Measurements from ENCODE around the gene MAG.
"Not testable (repeated sequence)": the region's sequence is repeated elsewhere in the genome, so short reads cannot be mapped to it uniquely, and the experiment has no call there.

MAG gene

GRCh38 chr19:35353635-35354034, 61.7 kb downstream of the MAG start:
- peaks cover 22% of the 10 kb centered on the region for H3K4me1 Mint-ChIP-seq (ENCODE audit: low read depth)
- H3K27me3 Mint-ChIP-seq (ENCODE audit: low read depth): peaks cover 6% of the 10 kb centered on the region
- no peak overlapping the region for H3K4me3 Mint-ChIP-seq
- H3K36me3 Mint-ChIP-seq (ENCODE audit: low read depth): no peaks in the 10 kb centered on the region
- H3K27ac Mint-ChIP-seq: no peak overlapping the region
- H3K9me3 Mint-ChIP-seq: no peaks in the 10 kb centered on the region

- H3K27me3 Mint-ChIP-seq (ENCODE audit: low read depth): peaks cover 6% of the 10 kb centered on the region
- no peak overlapping the region for H3K4me3 Mint-ChIP-seq
- H3K9me3 Mint-ChIP-seq: no peaks in the 10 kb centered on the region
- no peak overlapping the region for H3K27ac Mint-ChIP-seq
- peaks cover 15% of the 10 kb centered on the region for H3K4me1 Mint-ChIP-seq (ENCODE audit: low read depth)
- no peaks in the 10 kb centered on the region for H3K36me3 Mint-ChIP-seq (ENCODE audit: low read depth)
Measured at GRCh38 chr19:35354898-35355297, 62.9 kb downstream of the MAG start.

- Mint-ChIP-seq H3K4me3 (no peak overlapping the region), H3K9me3 (no peaks in the 10 kb centered on the region), H3K27me3 (ENCODE audit: low read depth) (peaks cover 6% of the 10 kb centered on the region), H3K36me3 (ENCODE audit: low read depth) (no peaks in the 10 kb centered on the region), H3K4me1 (ENCODE audit: low read depth) (peaks cover 15% of the 10 kb centered on the region), H3K27ac (no peak overlapping the region)
Measured at GRCh38 chr19:35355791-35356460, 64.0 kb downstream of the MAG start.

- Mint-ChIP-seq H3K9me3 (no peaks in the 10 kb centered on the region), H3K4me3 (peak within 1 kb of the TSS; percentile 11), H3K4me1 (ENCODE audit: low read depth) (peaks cover 11% of the 10 kb centered on the region), H3K36me3 (ENCODE audit: low read depth) (no peaks in the 10 kb centered on the region), H3K27me3 (ENCODE audit: low read depth) (peaks cover 16% of the 10 kb centered on the region), H3K27ac (no peak within 1 kb of the TSS)
Measured at GRCh38 chr19:35357867-35358573, 66.1 kb downstream of the MAG start, which contains the start of gene FFAR3. Gene FFAR3 (plus strand): TSS chr19:35358460. CDS start chr19:35358891, 431 bp downstream.

- not testable (repeated sequence) for H3K27ac Mint-ChIP-seq
- H3K27me3 Mint-ChIP-seq (ENCODE audit: low read depth): peaks cover 16% of the 10 kb centered on the region
Measured at GRCh38 chr19:35358834-35359233, 66.9 kb downstream of the MAG start.

GRCh38 chr19:35359395-35359794, 67.4 kb downstream of the MAG start:
- H3K9me3 Mint-ChIP-seq; H3K36me3 Mint-ChIP-seq (ENCODE audit: low read depth); H3K4me3 Mint-ChIP-seq; H3K27ac Mint-ChIP-seq: not testable (repeated sequence)
- Mint-ChIP-seq H3K4me1 (ENCODE audit: low read depth) (peaks cover 11% of the 10 kb centered on the region), H3K27me3 (ENCODE audit: low read depth) (peaks cover 16% of the 10 kb centered on the region)

More at GRCh38 chr19:35358834-35359233, 66.9 kb downstream of the MAG start:
- peaks cover 11% of the 10 kb centered on the region for H3K4me1 Mint-ChIP-seq (ENCODE audit: low read depth)
- not testable (repeated sequence) for H3K4me3 Mint-ChIP-seq; H3K9me3 Mint-ChIP-seq; H3K36me3 Mint-ChIP-seq (ENCODE audit: low read depth)

GRCh38 chr19:35360081-35360480, 68.1 kb downstream of the MAG start:
- H3K27ac Mint-ChIP-seq; H3K36me3 Mint-ChIP-seq (ENCODE audit: low read depth); H3K4me3 Mint-ChIP-seq; H3K9me3 Mint-ChIP-seq: not testable (repeated sequence)
- Mint-ChIP-seq H3K27me3 (ENCODE audit: low read depth) (peaks cover 16% of the 10 kb centered on the region), H3K4me1 (ENCODE audit: low read depth) (peaks cover 11% of the 10 kb centered on the region)

GRCh38 chr19:35360880-35361420, 69.0 kb downstream of the MAG start:
- Mint-ChIP-seq H3K4me3 (no peak overlapping the region), H3K27ac (no peak overlapping the region), H3K9me3 (no peaks in the 10 kb centered on the region), H3K36me3 (ENCODE audit: low read depth) (no peaks in the 10 kb centered on the region), H3K4me1 (ENCODE audit: low read depth) (peaks cover 11% of the 10 kb centered on the region), H3K27me3 (ENCODE audit: low read depth) (peaks cover 16% of the 10 kb centered on the region)

GRCh38 chr19:35362261-35363000, 70.5 kb downstream of the MAG start:
- H3K27me3 Mint-ChIP-seq (ENCODE audit: low read depth): peaks cover 24% of the 10 kb centered on the region
- H3K36me3 Mint-ChIP-seq (ENCODE audit: low read depth): no peaks in the 10 kb centered on the region
- H3K4me1 Mint-ChIP-seq (ENCODE audit: low read depth): peaks cover 9% of the 10 kb centered on the region
- H3K9me3 Mint-ChIP-seq: no peaks in the 10 kb centered on the region
- H3K27ac Mint-ChIP-seq: no peak overlapping the region
- H3K4me3 Mint-ChIP-seq: no peak overlapping the region

- Mint-ChIP-seq H3K36me3 (ENCODE audit: low read depth) (no peaks in the 10 kb centered on the region), H3K4me1 (ENCODE audit: low read depth) (peaks cover 3% of the 10 kb centered on the region), H3K9me3 (no peaks in the 10 kb centered on the region), H3K4me3 (no peak overlapping the region), H3K27me3 (ENCODE audit: low read depth) (peaks cover 30% of the 10 kb centered on the region), H3K27ac (no peak overlapping the region)
Measured at GRCh38 chr19:35363001-35363590, 71.1 kb downstream of the MAG start.

All from T-helper 1 cell treated with Interleukin-12 subunit alpha and Interleukin-12 subunit beta and Interleukin-4 antibody, amounts not matched to agents 30 μg/mL and 1 μg/mL, for 36 hours (primary cell).